H9 (cell line): ENCODE data around the gene GCA. TPM values are rescaled to one million over a fixed set of nuclear protein-coding genes. Genes with fewer than 3 reads are reported as not detected.

Source experiments
- DNase-seq: peaks from one replicate; pipeline ENCODE4 v3.0.0-alpha.2; 2017
- H2AFZ ChIP-seq: one replicate; pipeline ENCODE4 v1.6.1; 2013; ENCODE audit warnings: mild to moderate bottlenecking, low read length, control low read depth, moderate library complexity
- H2AK5ac ChIP-seq: 2 replicates; pipeline ENCODE4 v1.6.1; 2013; ENCODE audit warnings: low read length, control low read depth, mixed read lengths; ENCODE audit not compliant: insufficient read length
- H2BK120ac ChIP-seq: one replicate; pipeline ENCODE4 v1.6.1; 2013; ENCODE audit warnings: low read depth, mild to moderate bottlenecking, low read length, control low read depth, inconsistent platforms; ENCODE audit not compliant: poor library complexity, severe bottlenecking
- H2BK12ac ChIP-seq: 2 replicates; pipeline ENCODE4 v1.6.1; 2013; ENCODE audit warnings: low read length, control low read depth, mixed read lengths, low read depth; ENCODE audit not compliant: insufficient read length
- H2BK15ac ChIP-seq: 2 replicates; pipeline ENCODE4 v1.6.1; 2013; ENCODE audit warnings: low read depth, low read length, control low read depth
- H2BK20ac ChIP-seq: one replicate; pipeline ENCODE4 v1.6.1; 2013; ENCODE audit warnings: low read depth, mild to moderate bottlenecking, low read length, control low read depth, inconsistent platforms; ENCODE audit not compliant: poor library complexity, severe bottlenecking
- H2BK5ac ChIP-seq: 2 replicates; pipeline ENCODE4 v1.6.1; 2013; ENCODE audit warnings: low read length, control low read depth, mixed read lengths; ENCODE audit not compliant: insufficient read length
- H3K14ac ChIP-seq: 2 replicates; pipeline ENCODE4 v1.6.1; 2013; ENCODE audit warnings: low read length, control low read depth; ENCODE audit not compliant: insufficient read depth
- H3K18ac ChIP-seq: 2 replicates; pipeline ENCODE4 v1.6.1; 2013; ENCODE audit warnings: low read depth, mild to moderate bottlenecking, mixed read lengths, low read length, control low read depth; ENCODE audit not compliant: insufficient read length
- H3K23ac ChIP-seq: 2 replicates; pipeline ENCODE4 v1.6.1; 2013; ENCODE audit warnings: low read length, control low read depth, mixed read lengths, low read depth; ENCODE audit not compliant: insufficient read length
- H3K23me2 ChIP-seq: 2 replicates; pipeline ENCODE4 v1.6.1; 2013; ENCODE audit warnings: low read depth, mild to moderate bottlenecking, mixed read lengths, low read length, control low read depth; ENCODE audit not compliant: insufficient read length, poor library complexity, severe bottlenecking
- H3K27ac ChIP-seq: 2 replicates; pipeline ENCODE4 v1.5.1; 2013; ENCODE audit warnings: low read length, control low read depth, mixed read lengths, low read depth; ENCODE audit not compliant: insufficient read length
- H3K27me3 ChIP-seq: 2 replicates; pipeline ENCODE4 v1.6.1; 2013; ENCODE audit warnings: low read length, control low read depth, inconsistent platforms; ENCODE audit not compliant: insufficient read depth
- H3K4ac ChIP-seq: 2 replicates; pipeline ENCODE4 v1.6.1; 2013; ENCODE audit warnings: low read depth, mild to moderate bottlenecking, control low read depth, inconsistent platforms, low read length, moderate library complexity
- H3K4me1 ChIP-seq: 2 replicates; pipeline ENCODE4 v1.6.1; 2013; ENCODE audit warnings: low read length, control low read depth, inconsistent platforms; ENCODE audit not compliant: insufficient read depth
- H3K4me2 ChIP-seq: 2 replicates; pipeline ENCODE4 v1.6.1; 2013; ENCODE audit warnings: low read length, control low read depth, mixed read lengths; ENCODE audit not compliant: insufficient read length, insufficient read depth
- H3K56ac ChIP-seq: 2 replicates; pipeline ENCODE4 v1.6.1; 2013; ENCODE audit warnings: low read depth, mild to moderate bottlenecking, mixed read lengths, low read length, control low read depth; ENCODE audit not compliant: insufficient read length
- H3K79me1 ChIP-seq: 2 replicates; pipeline ENCODE4 v1.6.1; 2013; ENCODE audit warnings: low read depth, mild to moderate bottlenecking, moderate library complexity, low read length, control low read depth, inconsistent platforms; ENCODE audit not compliant: insufficient read depth, poor library complexity, severe bottlenecking
- H3K79me2 ChIP-seq: 2 replicates; pipeline ENCODE4 v1.6.1; 2013; ENCODE audit warnings: low read length, control low read depth, inconsistent platforms; ENCODE audit not compliant: insufficient read depth
- H3K9ac ChIP-seq: 2 replicates; pipeline ENCODE4 v1.6.1; 2013; ENCODE audit warnings: low read length, control low read depth, mixed read lengths; ENCODE audit not compliant: insufficient read length; ENCODE audit errors: extremely low read depth
- H3K9me3 ChIP-seq: one replicate; pipeline ENCODE4 v1.6.1; 2013; ENCODE audit warnings: low read depth, low read length, inconsistent platforms; ENCODE audit not compliant: control insufficient read depth
- H3T11ph ChIP-seq: one replicate; pipeline ENCODE4 v1.6.1; 2013; ENCODE audit warnings: mild to moderate bottlenecking, low read length, control low read depth, inconsistent platforms
- H4K20me1 ChIP-seq: one replicate; pipeline ENCODE4 v1.6.1; 2013; ENCODE audit not compliant: control insufficient read depth, insufficient read length, insufficient read depth
- H4K5ac ChIP-seq: 2 replicates; pipeline ENCODE4 v1.6.1; 2013; ENCODE audit warnings: low read depth, mild to moderate bottlenecking, mixed read lengths, low read length, control low read depth; ENCODE audit not compliant: insufficient read length
- H4K8ac ChIP-seq: replicated peaks from 2 replicates; pipeline ENCODE4 v1.6.1; 2013; ENCODE audit warnings: low read length, control low read depth, mixed read lengths, low read depth; ENCODE audit not compliant: insufficient read length
- H4K91ac ChIP-seq: 2 replicates; pipeline ENCODE4 v1.6.1; 2013; ENCODE audit warnings: low read depth, mild to moderate bottlenecking, moderate library complexity, mixed read lengths, low read length, control low read depth; ENCODE audit not compliant: insufficient read length
- H3K27ac Mint-ChIP-seq, 3 experiments: 2 replicates in 2 of 3; 3 replicates in 1 of 3; pipeline ENCODE4 v1.8.0; 2020 to 2021; ENCODE audit warnings: mixed read lengths in 3 of 3, mild to moderate bottlenecking in 1 of 3, moderate library complexity in 1 of 3
- H3K27me3 Mint-ChIP-seq: 2 replicates; pipeline ENCODE4 v1.8.0; 2021; ENCODE audit warnings: low read depth, mild to moderate bottlenecking, moderate library complexity, mixed read lengths
- H3K36me3 Mint-ChIP-seq, 3 experiments: 2 replicates in 2 of 3; 3 replicates in 1 of 3; pipeline ENCODE4 v1.8.0; 2020 to 2021; ENCODE audit warnings: low read depth in 3 of 3, mixed read lengths in 3 of 3; ENCODE audit not compliant: insufficient read depth in 1 of 3
- H3K4me1 Mint-ChIP-seq, 2 experiments: 2 replicates each; pipeline ENCODE4 v1.8.0; 2020; ENCODE audit warnings: mixed read lengths in 2 of 2
- H3K4me3 Mint-ChIP-seq, 2 experiments: 2 replicates in 1 of 2; 3 replicates in 1 of 2; pipeline ENCODE4 v1.8.0; 2020 to 2021; ENCODE audit warnings: mild to moderate bottlenecking in 2 of 2, mixed read lengths in 2 of 2, moderate library complexity in 1 of 2
- H3K9me3 Mint-ChIP-seq, 2 experiments: 2 replicates in 1 of 2; 3 replicates in 1 of 2; pipeline ENCODE4 v1.8.0; 2020; ENCODE audit warnings: mild to moderate bottlenecking in 2 of 2, mixed read lengths in 2 of 2, moderate library complexity in 1 of 2
- CTCF ChIP-seq: fragments of 200-600 bp; sonication (generic); conservative IDR thresholded peaks from 3 replicates; pipeline ENCODE4 v1.8.0; 2021; ENCODE audit warnings: antibody characterized with exemption, mild to moderate bottlenecking
- WGBS: extraction: QIAGEN DNeasy Blood & Tissue Kit; methylation state at CpG from one replicate; pipeline ENCODE4 v1.1.7; 2013; ENCODE audit warnings: missing lambda C conversion rate, low lambda C conversion rate, mixed read lengths; ENCODE audit not compliant: insufficient read length; ENCODE audit errors: extremely low coverage; 5-methylcytosine and 5-hydroxymethylcytosine counted together
- total RNA-seq: library from RNA; stranded (reverse); gene quantifications from 2 replicates; pipeline ENCODE4 v1.2.1, GENCODE V29; 2021

Gene GCA
- total RNA-seq, 1 experiment from 2014 or later = 31.0 TPM

DNA sequence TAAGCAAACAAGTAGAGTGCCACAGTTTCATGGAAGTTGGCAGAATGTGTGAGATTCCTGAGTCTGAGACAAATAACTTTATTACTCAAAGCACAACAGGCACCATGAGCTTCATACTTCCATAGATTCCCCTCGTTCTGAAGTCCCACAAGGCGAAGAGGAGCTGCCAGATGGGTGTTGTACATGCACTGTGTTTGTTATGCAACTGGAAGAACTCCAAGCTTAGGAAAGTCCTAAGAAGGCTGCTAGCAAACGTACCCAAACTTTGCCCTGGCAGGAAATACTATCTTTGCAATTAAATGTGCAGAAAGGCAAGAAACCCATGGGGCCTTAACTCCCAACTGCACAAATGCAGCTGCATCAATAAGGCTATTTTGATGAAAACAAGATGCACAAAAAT lies 1.6 kb upstream of the GCA start:
- Histone ChIP-seq H3K27ac (no peak overlapping the region), H4K5ac (no peak overlapping the region), H3K4me2 (no peak overlapping the region), H2BK5ac (no peak overlapping the region), H2AFZ (no peak overlapping the region), H2AK5ac (no peak overlapping the region), H4K8ac (no peak overlapping the region), H3K23ac (no peak overlapping the region), H4K91ac (no peak overlapping the region), H2BK120ac (no peak overlapping the region), H3T11ph (no peak overlapping the region), H3K4me1 (no peaks in the 10 kb centered on the region), H2BK20ac (no peak overlapping the region), H2BK12ac (no peak overlapping the region), H2BK15ac (no peak overlapping the region), H3K9me3 (no peaks in the 10 kb centered on the region), H3K79me2 (no peaks in the 10 kb centered on the region; the same call in 1 of the 2 replicates), H3K56ac (no peak overlapping the region), H3K9ac (no peak overlapping the region), H3K27me3 (no peaks in the 10 kb centered on the region), H3K4ac (no peak overlapping the region), H3K18ac (no peak overlapping the region), H4K20me1 (no peaks in the 10 kb centered on the region), H3K79me1 (no peaks in the 10 kb centered on the region), H3K23me2 (peaks cover 3% of the 10 kb centered on the region), H3K14ac (no peak overlapping the region)
- Mint-ChIP-seq H3K4me3 (no peak overlapping the region), H3K27ac (no peak overlapping the region), H3K9me3 (no peaks in the 10 kb centered on the region), H3K27me3 (peaks cover 13% of the 10 kb centered on the region), H3K36me3 (no peaks in the 10 kb centered on the region), H3K4me1 (peaks cover 10 to 13% of the 10 kb centered on the region in 2 experiments)
- no peak for DNase-seq
- WGBS = no CpG with 5 or more reads among the region's 3 CpGs
- TF ChIP-seq CTCF = no peak
